Activated CD8-positive, alpha-beta memory T cell treated with anti-CD3 and anti-CD28 coated beads for 1 hour (primary cell): ENCODE measurements around the gene FRMD7.
"Not testable (repeated sequence)": the region's sequence is repeated elsewhere in the genome, so short reads cannot be mapped to it uniquely, and the experiment has no call there.

ENCODE experiments used
- DNase-seq, 2 donors: peaks; one replicate each; pipeline ENCODE4 v3.0.0-alpha.2; 2020; ENCODE audit warnings: low read depth in 1 of 2; ENCODE audit errors: extremely low read depth in 1 of 2

FRMD7 gene, protein sequence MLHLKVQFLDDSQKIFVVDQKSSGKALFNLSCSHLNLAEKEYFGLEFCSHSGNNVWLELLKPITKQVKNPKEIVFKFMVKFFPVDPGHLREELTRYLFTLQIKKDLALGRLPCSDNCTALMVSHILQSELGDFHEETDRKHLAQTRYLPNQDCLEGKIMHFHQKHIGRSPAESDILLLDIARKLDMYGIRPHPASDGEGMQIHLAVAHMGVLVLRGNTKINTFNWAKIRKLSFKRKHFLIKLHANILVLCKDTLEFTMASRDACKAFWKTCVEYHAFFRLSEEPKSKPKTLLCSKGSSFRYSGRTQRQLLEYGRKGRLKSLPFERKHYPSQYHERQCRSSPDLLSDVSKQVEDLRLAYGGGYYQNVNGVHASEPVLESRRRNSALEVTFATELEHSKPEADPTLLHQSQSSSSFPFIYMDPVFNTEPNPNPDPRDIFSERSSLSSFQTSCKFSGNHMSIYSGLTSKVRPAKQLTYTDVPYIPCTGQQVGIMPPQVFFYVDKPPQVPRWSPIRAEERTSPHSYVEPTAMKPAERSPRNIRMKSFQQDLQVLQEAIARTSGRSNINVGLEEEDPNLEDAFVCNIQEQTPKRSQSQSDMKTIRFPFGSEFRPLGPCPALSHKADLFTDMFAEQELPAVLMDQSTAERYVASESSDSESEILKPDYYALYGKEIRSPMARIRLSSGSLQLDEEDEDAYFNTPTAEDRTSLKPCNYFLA

DNA sequence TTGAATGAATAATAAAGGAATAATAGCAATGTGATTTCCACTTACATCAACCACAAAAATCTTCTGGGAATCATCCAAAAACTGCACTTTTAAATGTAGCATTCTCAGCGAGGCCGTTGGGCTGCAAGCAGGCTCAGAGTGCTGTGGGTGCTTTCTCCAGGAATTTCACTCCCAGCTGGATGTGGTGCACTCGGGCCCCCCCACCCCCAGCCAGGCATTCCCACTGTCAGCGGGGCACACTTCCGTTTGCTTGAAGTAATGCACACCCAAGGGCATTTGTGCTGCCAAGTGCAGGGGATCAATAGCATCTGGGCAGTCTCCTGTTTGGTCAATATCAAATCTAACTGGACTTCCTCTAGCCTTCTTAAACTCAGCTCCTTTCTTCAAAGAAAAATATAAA lies at the start of gene FRMD7:
TSS of gene FRMD7 (minus strand) at position 278 of the 400 bp plus-strand sequence. CDS start at position 102, 176 bp downstream.
- no peak for DNase-seq

DNA sequence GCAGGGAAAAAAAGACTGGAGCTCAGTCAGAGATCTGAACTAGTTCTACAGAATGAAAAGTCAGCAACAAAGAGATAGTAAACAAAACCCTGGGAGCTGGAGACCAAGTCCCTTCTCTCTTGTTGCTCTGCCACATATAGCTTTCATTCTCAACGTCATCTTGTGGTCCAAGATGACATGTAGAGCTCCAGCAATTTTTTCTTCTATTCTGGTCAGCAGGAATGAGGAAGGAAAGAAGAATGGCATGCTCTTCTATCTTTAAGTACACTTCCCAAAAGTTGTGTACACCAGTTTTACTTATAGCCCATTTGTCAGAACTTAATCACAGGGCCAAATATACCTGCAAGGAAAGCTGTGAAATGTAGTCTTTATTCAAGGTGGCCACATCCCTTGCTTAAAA lies 45.8 kb upstream of the FRMD7 start:
- DNase-seq, result no peak

DNA sequence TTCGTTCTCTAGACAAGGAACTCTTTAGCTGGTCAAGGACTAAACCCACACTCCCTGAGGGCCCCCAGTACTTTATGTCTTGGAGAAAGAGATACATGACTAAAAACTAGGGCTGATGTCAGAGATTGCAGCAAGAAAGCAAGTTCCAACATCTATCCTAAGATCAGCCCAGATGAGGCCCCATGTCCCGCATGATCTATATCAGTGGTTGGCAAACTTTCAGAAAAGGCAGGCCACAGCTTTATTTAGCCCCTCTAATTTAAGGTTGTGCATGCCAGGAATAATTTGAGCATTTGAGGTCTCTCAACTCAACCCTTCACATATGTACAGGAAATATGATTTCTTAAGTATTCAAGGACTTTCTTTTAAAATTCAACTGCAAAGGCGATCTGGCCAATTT lies 44.1 kb upstream of the FRMD7 start:
- no peak for DNase-seq

DNA sequence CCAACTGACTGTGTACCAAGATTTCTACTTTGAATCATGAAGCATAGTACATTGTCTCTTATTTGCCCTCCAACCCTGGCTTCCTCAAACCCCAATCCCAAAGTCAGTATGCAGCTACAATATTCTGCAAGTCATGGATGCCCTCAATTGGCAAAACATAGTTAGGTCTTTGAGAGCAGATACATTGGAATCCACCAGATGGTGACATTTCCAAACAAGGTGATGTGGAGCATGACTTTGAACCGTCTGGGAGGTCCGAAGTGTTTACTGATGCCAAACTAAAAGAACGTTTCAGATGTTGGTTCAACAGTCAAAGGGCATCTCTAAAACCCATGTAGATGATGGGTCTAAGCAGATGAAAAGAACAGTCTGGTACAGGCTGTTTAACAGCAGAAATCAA lies 43.7 kb upstream of the FRMD7 start:
- no peak for DNase-seq

DNA sequence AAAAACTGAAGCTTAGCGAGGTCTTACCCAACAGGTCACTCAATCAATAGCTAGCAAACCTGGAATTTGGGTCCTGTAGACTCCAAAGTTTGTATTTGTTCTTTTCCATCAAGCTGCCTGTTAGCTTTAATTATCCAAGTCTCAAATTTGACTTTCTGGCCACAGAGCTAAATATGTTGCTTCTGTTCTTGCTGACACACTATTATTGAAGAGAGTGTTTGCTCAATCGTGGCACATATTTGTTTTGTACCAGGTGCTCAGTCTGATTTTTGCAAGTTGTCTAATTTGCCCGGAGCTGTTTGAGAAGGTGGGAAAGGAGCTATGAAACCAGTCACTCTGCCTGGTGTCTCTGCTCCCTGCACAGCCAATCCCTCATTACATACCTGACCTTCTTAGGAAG lies 41.7 kb upstream of the FRMD7 start:
- DNase-seq, result no peak

DNA sequence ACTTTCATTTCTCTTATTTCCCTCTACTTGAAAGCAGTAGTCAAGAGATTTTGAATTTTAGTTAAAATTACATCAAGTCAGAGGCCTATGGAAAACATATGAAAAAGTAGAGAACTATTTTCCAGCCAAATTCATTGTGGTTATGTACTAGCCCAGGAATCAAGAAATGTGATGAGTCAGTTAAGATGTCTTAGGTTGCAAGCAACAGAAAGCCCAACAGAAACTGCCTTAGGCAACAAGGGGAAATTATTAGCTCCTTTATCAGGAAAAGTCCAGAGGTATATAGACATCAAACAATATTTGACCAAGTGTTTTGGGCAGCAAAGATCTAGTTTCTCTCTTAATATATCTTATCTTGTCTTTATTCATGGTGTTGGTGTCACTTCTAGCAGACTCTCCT lies 37.8 kb upstream of the FRMD7 start:
- DNase-seq, result no peak

DNA sequence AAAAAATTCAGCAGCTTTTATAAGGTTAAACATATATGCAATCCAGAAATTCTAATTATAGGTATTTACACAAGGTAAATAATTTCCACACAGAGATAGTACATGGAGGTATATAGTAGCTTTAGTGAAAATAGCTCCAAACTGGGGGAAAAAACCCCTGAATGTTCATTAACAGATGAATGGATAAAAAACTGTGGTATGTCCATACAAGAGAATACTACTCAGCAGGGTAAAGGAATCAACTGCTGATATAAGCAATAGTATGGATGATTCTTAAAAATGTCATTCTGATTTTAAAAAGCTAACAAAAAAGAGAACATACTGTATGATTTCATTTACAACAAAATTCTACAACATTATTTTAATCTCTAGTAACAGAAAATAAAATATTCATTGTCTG lies 37.2 kb upstream of the FRMD7 start:
- DNase-seq, result no peak

DNA sequence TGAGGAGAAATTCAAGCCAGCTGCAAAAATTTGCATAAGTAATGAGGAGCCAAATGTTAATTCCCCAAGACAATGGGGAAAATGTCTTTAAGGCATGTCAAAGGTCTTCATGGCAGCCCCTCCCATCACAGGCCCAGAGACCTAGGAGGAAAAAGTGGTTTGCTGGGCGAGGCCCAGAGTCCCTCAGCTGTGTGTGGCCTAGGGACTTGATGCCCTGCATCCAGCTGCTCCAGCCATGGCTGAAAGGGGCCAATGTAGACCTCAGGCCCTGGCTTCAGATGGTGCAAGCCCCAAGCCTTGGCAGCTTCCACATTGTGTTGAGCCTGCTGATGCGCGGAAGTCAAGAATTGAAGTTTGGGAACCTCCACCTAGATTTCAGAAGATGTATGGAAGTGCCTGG lies 35.3 kb upstream of the FRMD7 start:
- DNase-seq, result not testable (repeated sequence)

DNA sequence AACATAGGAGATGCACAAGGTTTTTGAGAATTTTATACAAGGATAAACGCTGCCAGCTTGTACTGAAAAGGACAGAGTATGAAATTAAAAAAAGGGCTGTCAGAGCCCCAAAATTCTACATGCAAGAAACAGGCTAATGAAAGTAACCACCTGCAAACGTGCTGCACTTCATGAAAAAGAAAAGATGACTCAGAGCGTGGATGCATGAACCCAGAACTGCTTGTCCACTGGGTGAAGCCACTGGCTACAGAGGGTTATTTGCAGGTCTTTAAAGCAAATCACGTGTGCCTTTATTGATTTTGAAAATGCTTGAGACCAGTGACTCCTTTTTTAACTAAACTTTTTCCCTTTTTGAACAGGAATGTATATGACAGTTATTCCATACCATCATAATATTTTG lies 25.3 kb upstream of the FRMD7 start:
- no peak for DNase-seq

DNA sequence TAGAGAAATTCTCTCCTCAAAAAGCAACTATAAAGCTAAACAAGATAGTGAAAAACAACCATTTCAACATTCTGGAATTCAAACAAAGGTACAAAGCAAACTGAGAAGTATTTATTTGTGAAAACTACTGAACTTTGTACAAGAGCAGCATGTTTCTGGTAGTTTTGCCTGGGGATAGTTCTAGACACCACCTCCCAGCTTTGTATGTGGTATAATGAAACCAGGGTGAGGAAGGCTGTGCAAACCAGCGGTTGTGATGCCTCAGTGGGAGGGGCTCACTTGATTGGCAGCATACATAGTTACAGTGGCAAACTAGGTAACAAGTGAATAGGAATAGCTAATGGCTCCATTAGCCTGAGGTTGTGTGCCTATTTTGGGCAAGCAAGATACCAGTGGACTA lies 18.6 kb upstream of the FRMD7 start:
- DNase-seq, result no peak

DNA sequence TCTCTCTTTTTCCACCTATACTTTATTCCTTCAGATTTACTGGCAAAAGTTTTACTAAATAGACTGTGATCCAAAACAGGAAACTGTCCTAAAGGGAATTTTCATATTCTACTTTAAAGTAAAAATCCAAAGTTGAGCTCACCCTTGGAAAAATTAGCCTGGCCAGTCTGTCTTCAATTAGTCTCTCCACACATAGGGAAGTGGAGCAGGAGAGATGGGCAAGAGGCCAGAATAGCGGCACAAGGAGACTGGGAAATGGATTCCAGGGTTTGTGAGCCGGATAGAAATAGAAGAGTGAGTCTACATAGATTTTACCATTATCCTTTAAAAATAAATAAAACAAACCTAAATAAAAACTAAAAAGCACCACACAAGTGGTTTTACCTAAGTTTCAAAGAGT lies 16.2 kb upstream of the FRMD7 start:
- DNase-seq, result no peak

DNA sequence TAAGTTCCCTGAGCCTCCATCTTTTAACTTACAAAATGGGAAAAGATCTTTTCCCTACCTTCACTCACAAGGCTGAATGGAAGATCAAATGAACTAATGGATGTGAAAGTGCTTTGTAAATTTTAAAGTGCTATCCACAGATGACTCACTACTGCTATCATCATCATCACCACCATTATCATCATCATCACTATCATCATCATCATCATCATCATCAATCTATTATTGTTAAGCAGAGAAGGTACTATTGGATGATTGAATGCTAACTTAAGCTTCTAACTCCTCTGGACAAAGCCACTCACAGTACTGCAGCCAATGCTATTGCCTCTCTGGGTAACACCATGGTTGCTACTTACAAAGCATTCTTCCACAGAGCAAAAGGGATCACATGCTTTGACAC lies 1.9 kb downstream of the FRMD7 start:
- no peak for DNase-seq

DNA sequence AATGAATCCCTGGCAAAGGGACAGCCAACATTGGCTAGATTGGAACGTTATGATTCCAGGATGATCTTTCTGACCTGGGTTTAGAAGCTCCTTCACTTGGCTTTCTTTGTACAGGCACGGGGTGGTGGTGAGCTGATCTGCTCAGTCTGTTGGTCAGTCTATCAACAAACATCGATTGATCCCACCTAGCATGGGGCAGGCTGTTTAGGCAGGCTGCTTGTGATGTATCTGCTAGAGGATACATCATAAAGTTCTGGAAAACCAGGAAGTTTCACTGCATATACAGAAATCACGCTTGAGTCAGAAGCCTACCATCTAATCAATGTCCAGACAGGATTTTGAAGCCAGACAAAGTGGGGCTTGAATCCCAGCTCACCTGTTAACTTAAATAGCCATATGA lies 6.9 kb downstream of the FRMD7 start:
- DNase-seq, result no peak

DNA sequence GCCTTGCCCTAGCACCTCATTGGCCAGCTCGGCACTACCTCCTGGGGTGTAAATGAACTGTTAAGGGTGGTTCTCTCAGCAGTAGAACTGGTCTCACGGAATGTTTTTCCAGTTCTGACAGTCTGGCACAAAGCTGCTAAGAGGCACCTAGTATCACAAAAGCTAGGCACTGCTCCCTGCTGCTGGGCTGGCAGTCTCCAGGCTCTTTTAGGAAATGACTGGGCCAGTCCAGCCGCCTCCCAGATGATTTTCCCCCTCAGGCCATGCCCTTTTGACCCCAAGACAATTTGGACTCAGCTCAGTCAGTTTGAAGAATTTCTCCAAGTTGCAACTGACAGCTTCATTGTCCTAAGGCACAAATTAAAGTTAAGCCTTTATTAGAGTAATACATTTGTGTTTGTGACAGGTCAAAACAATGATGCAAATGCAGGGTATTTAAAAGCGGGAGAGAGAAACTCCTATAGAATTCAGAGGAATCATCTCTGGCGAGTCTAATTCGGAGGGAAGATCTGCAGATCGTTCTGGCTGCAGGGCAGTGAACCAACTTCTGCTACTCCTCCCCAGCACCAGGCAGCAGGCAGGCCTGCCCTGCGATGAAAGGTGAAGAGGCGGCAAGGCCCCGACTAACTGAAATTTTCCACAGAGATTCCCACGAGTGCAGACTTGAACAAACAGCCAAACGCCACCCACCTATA lies 7.9 kb downstream of the FRMD7 start:
- no peak for DNase-seq

DNA sequence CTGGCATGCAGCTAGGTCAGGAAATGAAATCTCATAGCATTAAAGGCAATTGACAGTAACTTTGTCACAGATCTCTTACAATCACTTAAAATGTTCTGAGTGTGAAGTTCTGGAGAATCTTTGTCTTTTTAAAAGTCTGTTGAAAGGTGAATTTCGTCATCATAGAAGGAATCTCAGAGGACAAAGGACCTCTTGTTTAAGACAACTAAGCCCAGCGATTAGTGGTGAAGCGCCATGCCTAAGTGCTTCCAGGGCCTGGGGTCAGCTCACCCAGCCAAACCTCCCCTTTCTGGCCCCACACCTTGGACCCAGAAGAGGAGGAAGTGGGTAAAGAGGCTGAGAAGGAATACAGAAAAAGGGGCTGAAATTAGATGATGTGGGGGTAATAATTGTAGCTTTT lies 8.5 kb downstream of the FRMD7 start:
- no peak for DNase-seq

DNA sequence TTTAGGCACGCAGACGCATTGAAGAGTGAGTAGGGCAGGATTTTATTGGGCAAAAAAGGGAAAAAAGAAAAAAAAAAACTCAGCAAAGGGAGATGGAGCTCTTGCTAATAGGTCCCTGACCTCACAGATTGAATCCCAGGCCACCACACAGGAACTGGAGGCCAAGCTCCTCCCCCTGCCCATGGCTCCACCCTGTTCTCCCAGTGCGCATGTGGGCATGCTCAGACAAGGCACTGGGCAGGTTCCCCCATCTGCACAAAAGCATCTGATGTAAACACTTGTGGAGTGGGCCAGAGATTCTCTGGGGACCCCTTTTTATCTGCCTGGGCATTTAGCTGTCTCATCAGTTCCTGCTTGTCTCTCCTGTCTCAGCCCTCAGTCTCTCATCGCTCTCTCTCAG lies 9.5 kb downstream of the FRMD7 start:
- DNase-seq, result no peak

DNA sequence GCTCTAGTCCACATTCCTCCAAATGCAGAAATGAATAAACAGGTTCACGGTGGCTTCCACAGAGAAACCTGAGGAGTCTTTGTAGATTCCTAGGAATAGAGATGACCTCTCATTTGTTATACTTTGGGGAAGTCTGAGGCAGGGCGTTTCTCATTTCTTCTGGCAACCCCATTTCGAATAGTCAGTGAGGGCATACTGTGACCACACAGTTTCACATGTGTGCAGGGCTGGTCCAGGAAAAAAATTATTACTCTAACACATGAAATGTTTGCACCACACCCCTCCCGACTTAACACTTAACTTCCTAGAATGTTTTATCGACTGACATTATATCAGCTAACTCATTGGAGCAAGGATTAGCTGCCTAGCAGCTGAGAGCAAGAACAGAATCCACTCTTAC lies 12.0 kb downstream of the FRMD7 start:
- DNase-seq, result no peak

DNA sequence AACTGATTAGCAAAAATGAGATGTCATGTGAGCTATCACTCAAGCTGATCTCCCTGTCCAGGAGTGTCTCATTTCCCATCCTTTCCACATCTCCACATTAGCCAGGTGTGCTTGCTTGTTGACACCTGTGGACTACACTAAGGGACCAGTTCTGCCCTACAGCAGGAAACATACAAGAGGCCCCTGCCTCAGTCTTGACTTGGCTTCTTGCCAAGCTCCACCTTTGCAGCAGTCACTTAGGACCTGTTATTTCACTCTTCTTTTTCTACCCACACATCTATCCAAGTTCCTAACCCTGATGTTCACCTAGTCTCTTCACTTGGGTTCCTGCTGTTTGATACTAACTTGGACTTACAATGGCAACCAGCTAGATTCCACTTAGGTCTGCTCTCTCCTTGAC lies 13.2 kb downstream of the FRMD7 start:
- DNase-seq, result no peak

DNA sequence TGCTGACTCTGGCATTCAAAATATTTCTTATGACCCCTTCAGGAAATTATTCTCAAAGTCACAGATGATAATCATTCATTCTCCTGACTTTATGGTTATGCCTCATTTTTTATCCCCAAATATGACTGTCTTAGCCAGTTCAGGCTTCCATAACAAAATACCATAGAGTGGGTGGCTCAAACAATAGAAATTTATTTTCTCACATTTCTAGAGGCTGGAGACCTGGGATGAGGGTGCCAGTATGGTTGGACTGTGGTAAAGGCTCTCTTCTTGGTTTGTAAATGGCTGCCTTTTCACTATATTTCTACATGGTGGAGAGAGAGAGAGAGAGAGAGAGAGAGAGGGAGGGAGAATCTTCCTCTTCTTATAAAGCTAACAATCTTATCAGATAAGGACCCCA lies 20.5 kb downstream of the FRMD7 start:
- DNase-seq, result no peak

DNA sequence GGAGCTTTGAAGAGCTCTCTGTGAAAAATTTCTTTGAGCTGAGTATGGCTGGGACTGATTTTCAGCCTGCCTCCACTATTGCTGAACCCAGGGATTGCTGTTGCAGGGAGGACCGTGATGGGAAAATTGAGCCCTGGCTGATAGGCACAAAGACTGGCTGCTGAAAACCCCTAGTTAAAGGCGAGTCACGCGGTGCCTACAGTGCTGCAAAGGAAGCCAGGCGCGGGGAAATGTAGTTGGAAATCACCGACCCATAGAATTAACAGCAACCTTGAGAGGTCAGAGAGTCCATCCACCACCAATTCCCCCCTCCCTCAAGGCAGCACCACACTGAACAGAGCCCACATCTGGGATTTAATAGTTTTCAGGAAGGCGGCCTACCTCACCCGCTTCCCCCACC lies 26.0 kb downstream of the FRMD7 start:
- no peak for DNase-seq

DNA sequence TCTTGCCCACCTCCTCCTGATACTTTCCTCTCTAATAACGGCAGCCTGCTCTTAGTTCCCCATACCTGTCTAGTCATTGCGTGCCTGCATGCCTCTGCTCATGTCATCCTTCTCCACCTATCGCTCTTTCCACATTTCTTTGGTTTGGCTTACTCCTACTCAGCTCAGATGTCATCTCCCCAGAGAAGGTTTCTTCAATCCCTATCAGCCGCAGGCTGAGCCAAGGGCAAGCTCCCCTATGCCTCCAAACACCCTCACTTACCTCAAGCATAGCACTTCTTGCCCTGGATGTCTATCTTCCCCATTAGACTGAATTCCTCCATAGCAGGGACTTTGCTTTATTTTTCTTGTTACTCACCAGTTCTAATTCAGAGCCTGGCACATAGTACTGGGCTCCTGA lies 26.6 kb downstream of the FRMD7 start:
- DNase-seq, result no peak

DNA sequence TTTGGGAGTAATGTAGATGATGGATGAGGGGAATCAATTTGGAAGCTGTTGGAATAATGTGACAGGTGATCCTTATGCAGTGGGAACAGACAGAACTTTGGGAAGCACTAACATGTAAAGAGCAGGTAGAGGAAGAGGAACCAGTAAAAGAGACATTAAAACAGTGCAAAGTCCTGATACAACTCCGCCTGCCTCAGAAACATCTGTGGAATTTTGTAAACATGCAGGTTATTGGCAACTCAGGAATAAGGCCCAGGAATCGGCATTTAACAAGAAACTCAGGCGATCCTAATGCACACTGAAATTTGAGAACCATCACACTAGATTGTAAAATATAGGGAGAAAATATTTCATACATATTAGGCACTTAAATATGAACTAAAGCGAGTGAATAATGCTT lies 29.1 kb downstream of the FRMD7 start:
- DNase-seq, result not testable (repeated sequence)
